HG03469 (cell line): ENCODE data around the gene VHLL.

Source experiments
- ATAC-seq: cut with Tn5 transposase; IDR thresholded peaks from one replicate; pipeline ENCODE4 v1.9.1; 2021; ENCODE audit warnings: mild to moderate bottlenecking, moderate library complexity, moderate number of reproducible peaks; ENCODE audit not compliant: unreplicated experiment

Gene VHLL

GRCh38 chr1:156258859-156259258 lies 40.2 kb downstream of the VHLL start:
- no peak for ATAC-seq

- ATAC-seq: no peak
These were observed 41.4 kb downstream of the VHLL start for GRCh38 chr1:156257711-156258110.

GRCh38 chr1:156253634-156254033 lies 45.5 kb downstream of the VHLL start:
- ATAC-seq: no peak

GRCh38 chr1:156251527-156251926 lies 47.6 kb downstream of the VHLL start:
- ATAC-seq: no peak

- ATAC-seq: no peak
These were observed 49.5 kb downstream of the VHLL start for GRCh38 chr1:156249593-156249992.
